GM12874 (cell line): Measurements from ENCODE around the gene TGFBR1.

Experiments
- TF ChIP-seq, protein P1 (sequence below): IDR thresholded peaks from 2 replicates; pipeline ENCODE4 v1.5.1; 2011; ENCODE audit warnings: low read depth, mild to moderate bottlenecking, control low read depth, low read length, moderate library complexity; ENCODE audit not compliant: insufficient read depth

The TGFBR1 gene

GRCh38 chr9:99133145-99133544 lies 28.2 kb downstream of the TGFBR1 start:
- TF ChIP-seq, protein P1, sequence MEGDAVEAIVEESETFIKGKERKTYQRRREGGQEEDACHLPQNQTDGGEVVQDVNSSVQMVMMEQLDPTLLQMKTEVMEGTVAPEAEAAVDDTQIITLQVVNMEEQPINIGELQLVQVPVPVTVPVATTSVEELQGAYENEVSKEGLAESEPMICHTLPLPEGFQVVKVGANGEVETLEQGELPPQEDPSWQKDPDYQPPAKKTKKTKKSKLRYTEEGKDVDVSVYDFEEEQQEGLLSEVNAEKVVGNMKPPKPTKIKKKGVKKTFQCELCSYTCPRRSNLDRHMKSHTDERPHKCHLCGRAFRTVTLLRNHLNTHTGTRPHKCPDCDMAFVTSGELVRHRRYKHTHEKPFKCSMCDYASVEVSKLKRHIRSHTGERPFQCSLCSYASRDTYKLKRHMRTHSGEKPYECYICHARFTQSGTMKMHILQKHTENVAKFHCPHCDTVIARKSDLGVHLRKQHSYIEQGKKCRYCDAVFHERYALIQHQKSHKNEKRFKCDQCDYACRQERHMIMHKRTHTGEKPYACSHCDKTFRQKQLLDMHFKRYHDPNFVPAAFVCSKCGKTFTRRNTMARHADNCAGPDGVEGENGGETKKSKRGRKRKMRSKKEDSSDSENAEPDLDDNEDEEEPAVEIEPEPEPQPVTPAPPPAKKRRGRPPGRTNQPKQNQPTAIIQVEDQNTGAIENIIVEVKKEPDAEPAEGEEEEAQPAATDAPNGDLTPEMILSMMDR = no peak

DNA sequence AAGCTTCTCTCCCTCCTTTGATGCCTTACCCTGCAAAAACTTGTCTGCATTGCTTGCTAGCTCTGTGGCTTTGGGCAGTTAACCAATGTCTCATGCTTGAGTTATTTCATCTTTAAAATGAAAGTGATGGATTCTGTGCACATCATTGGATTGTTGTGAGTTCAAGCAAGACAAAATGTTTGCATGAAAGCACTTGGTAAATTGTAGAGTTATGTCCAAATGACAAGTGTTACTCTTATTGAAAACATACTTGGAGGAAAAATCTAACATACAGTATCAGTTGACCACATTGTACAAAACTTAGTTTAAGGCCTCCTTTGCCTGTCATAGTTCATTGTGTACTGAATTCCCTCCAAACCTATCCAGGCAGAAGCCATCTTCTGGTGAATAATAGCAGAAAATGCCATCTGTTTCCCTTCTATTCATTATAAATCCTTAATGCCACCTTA lies 30.0 kb downstream of the TGFBR1 start:
- TF ChIP-seq, protein P1 = no peak

GRCh38 chr9:99135456-99135855 lies 30.5 kb downstream of the TGFBR1 start:
- TF ChIP-seq, protein P1 = no peak

- TF ChIP-seq, protein P1 = no peak
Measured at GRCh38 chr9:99137225-99137624, 32.3 kb downstream of the TGFBR1 start.

DNA sequence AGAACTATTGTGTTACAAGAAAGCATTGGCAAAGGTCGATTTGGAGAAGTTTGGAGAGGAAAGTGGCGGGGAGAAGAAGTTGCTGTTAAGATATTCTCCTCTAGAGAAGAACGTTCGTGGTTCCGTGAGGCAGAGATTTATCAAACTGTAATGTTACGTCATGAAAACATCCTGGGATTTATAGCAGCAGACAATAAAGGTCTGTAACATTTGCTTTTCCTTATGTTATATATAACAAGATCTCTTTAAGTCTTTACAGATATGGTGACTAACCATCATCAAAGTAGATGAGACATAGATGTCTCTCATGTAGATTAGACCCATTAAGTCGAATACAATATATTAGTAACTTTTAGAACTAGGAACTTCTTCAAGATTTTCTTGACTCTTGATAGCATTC lies 33.0 kb downstream of the TGFBR1 start:
- TF ChIP-seq, protein P1 = no peak

DNA sequence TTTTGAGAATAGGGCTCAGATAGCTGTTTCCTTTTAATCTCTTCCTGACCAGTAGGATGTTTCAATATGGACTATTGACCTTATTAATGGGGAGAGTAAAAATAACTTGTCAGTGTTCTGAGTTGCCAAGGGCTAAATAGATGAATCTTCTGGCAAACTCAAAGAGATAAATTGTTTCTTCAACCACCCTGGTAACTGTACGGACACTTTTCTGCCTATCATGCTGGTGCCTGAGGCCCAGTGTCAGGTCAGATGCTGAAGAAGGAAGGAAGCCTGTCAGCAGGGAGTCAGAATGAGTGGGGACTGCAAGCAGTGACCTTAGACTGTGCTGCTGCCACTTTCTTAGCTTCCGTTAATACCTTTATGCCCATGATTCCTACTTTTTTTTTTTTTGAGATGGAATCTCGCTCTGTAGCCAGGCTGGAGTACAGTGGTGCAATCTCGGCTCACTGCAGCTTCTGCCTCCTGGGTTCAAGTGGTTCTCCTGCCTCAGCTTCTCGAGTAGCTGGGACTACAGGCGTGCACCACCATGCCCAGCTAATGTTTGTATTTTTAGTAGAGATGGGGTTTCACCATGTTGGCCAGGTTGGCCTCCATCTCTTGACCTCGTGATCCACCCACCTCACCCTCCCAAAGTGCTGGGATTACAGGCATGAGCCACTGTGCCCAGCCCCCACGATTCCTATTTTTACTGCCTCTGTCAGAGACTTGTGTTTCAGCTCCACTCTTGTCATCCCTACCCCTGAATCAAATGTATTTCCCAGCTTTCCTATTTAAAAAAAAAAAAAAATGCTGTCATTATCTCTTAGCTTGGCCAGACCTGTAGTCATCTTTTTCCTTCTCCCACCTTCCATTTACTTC lies 33.7 kb downstream of the TGFBR1 start:
- TF ChIP-seq, protein P1 = no peak

DNA sequence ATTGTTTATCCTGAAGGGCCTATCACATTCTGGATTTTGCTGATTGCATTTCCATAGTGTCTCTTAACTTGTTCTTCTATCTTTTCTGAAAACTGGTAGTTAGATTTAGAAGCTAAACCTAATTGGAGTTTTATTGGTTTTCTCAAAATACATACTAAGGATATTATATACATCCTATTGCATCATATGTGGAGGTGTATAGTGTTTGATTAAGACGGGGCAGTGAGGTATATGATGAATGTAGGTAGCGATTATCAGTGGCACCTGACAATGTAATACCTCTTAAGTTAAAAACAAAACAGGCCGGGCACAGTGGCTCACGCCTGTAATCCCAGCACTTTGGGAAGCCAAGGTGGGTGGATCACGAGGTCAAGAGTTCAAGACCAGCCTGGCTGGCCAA lies 35.0 kb downstream of the TGFBR1 start:
- TF ChIP-seq, protein P1 = no peak
